Cardiac fibroblast (primary cell): ENCODE results near the gene PRDM15.

Source experiments
- DNase-seq, 2 donors: peaks; one replicate each; pipeline versions ENCODE4 v3.0.0 to v3.0.0-alpha.2; 2010; ENCODE audit warnings: low read depth in 2 of 2
- H3K4me3 ChIP-seq, 2 donors: replicated peaks in 1 of 2; 1 replicate in 1 of 2; 2 replicates in 1 of 2; pipeline ENCODE4 v1.5.1; 2011; ENCODE audit warnings: low read depth in 2 of 2, low read length in 2 of 2, mild to moderate bottlenecking in 2 of 2, moderate library complexity in 1 of 2
- CTCF ChIP-seq: IDR thresholded peaks from one replicate; pipeline ENCODE4 v1.5.1; 2011; ENCODE audit warnings: low read depth, mild to moderate bottlenecking, low read length, inconsistent platforms

PRDM15 gene

GRCh38 chr21:41760411-41760810, 118.7 kb downstream of the PRDM15 start:
- DNase-seq = no peak
- H3K4me3 ChIP-seq = no peak overlapping the region
- TF ChIP-seq CTCF = no peak

GRCh38 chr21:41759926-41760325, 119.2 kb downstream of the PRDM15 start:
- no peak overlapping the region for H3K4me3 ChIP-seq
- TF ChIP-seq CTCF = no peak
- DNase-seq = no peak

GRCh38 chr21:41759214-41759840, 119.8 kb downstream of the PRDM15 start:
- DNase-seq = no peak
- no peak for TF ChIP-seq CTCF
- H3K4me3 ChIP-seq = no peak overlapping the region

- no peak for DNase-seq
- no peak overlapping the region for H3K4me3 ChIP-seq
- no peak for TF ChIP-seq CTCF
Measured at GRCh38 chr21:41758550-41758949, 120.6 kb downstream of the PRDM15 start.

GRCh38 chr21:41755934-41756773, 123.0 kb downstream of the PRDM15 start:
- no peak for TF ChIP-seq CTCF
- no peak overlapping the region for H3K4me3 ChIP-seq
- DNase-seq = no peak

GRCh38 chr21:41755258-41755933, 123.7 kb downstream of the PRDM15 start:
- TF ChIP-seq CTCF = no peak
- no peak for DNase-seq

More at GRCh38 chr21:41755258-41755933, 123.7 kb downstream of the PRDM15 start:
- no peak overlapping the region for H3K4me3 ChIP-seq
